Measurements from ENCODE around the gene LZTS3.

The LZTS3 gene

DNA sequence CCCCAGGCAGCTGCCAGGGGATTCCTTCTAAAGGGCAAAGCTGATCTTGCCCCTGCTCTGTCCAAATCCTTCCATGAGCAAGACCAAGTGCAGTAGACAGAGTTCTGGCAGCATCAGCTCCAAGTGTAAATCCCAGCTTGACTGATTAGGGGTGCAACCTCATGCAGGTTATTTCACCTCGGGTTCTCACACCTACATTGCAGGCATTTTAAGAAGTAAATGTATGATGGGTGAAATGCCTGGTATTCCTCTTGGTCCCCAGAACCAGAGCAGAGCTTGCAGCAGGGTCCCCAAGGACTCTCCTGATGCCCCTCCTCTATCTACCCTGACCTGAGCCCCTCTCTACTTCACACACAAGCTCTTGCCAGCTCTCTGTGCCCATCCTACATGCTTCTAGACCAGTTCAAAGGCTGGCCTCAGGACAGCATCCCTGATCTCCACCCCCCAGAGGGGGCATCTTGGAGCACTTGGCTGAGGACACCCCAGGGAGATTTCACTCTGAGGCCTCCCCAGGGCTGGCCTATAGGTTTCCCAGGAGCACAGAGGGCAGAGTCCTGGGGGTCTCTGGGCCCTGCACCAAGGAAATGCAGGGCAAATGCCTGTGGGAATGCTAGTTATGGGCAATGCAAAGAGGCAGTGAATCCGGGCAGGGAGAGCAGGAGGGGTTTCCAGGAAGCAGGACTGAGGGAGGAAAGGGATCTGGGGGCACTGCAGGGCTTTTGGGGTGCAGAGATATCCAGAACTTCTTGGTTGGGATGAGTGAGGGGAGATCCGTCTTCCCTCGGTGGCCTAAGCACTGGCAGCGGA lies 1.0 kb downstream of the LZTS3 start:
- TF ChIP-seq ZC3H10 (CRISPR knock-in tag; IDR thresholded peaks at IDR 0.05) (no peak), ZFP3 (CRISPR knock-in tag; IDR thresholded peaks at IDR 0.05) (no peak), TCF4 (CRISPR knock-in tag; IDR thresholded peaks at IDR 0.05; ENCODE audit: borderline replicate concordance) (no peak), GLIS3 (CRISPR knock-in tag; IDR thresholded peaks at IDR 0.05) (no peak), RARB (CRISPR knock-in tag; IDR thresholded peaks at IDR 0.05) (no peak), ZFP30 (CRISPR knock-in tag; IDR thresholded peaks at IDR 0.05) (no peak), ISL1 (CRISPR knock-in tag; IDR thresholded peaks at IDR 0.05) (no peak)
- TF ChIP-seq, protein P1, sequence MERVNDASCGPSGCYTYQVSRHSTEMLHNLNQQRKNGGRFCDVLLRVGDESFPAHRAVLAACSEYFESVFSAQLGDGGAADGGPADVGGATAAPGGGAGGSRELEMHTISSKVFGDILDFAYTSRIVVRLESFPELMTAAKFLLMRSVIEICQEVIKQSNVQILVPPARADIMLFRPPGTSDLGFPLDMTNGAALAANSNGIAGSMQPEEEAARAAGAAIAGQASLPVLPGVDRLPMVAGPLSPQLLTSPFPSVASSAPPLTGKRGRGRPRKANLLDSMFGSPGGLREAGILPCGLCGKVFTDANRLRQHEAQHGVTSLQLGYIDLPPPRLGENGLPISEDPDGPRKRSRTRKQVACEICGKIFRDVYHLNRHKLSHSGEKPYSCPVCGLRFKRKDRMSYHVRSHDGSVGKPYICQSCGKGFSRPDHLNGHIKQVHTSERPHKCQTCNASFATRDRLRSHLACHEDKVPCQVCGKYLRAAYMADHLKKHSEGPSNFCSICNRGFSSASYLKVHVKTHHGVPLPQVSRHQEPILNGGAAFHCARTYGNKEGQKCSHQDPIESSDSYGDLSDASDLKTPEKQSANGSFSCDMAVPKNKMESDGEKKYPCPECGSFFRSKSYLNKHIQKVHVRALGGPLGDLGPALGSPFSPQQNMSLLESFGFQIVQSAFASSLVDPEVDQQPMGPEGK (CRISPR knock-in tag; IDR thresholded peaks at IDR 0.05; ENCODE audit: borderline replicate concordance) = no peak
- TF ChIP-seq, protein P2, sequence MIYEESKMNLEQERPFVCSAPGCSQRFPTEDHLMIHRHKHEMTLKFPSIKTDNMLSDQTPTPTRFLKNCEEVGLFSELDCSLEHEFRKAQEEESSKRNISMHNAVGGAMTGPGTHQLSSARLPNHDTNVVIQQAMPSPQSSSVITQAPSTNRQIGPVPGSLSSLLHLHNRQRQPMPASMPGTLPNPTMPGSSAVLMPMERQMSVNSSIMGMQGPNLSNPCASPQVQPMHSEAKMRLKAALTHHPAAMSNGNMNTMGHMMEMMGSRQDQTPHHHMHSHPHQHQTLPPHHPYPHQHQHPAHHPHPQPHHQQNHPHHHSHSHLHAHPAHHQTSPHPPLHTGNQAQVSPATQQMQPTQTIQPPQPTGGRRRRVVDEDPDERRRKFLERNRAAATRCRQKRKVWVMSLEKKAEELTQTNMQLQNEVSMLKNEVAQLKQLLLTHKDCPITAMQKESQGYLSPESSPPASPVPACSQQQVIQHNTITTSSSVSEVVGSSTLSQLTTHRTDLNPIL (CRISPR knock-in tag; IDR thresholded peaks at IDR 0.05; ENCODE audit: low read depth) = no peak
- ATAC-seq = no peak

DNA sequence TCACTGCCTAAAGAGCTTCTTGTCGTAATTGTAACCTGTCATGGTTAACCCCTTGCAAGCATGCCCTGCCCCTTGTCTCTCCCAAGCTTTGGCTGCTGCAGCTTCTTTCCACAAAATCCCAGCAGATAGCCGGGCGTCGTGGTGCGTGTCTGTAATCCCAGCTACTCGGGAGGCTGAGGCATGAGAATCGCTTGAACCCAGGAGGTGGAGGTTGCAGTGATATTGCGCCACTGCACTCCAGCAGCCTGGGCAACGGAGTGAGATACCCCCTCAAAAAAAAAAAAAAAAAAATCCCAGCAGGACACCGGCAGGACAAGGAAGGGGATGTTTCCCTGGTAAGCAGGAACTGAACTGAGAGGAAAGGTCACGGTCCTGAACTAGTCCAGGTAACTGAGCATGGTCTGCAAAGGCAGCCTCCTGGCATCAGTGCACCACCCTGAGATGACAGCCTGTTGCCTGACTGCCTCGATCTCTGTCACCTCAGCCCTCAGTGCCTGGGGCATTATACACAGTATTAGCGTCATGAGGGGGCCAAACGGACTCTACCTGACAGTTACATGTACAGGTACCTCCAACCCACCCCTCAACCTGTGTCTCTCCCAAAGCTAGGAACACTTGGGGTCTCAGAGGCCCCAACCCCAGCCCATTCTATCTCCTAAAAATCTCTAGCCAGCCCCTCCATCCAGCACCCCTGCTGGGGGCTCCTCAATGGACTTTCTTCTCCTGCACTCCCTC lies 1.8 kb downstream of the LZTS3 start:
- TF ChIP-seq, protein P3, sequence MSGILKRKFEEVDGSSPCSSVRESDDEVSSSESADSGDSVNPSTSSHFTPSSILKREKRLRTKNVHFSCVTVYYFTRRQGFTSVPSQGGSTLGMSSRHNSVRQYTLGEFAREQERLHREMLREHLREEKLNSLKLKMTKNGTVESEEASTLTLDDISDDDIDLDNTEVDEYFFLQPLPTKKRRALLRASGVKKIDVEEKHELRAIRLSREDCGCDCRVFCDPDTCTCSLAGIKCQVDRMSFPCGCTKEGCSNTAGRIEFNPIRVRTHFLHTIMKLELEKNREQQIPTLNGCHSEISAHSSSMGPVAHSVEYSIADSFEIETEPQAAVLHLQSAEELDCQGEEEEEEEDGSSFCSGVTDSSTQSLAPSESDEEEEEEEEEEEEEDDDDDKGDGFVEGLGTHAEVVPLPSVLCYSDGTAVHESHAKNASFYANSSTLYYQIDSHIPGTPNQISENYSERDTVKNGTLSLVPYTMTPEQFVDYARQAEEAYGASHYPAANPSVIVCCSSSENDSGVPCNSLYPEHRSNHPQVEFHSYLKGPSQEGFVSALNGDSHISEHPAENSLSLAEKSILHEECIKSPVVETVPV (CRISPR knock-in tag; IDR thresholded peaks at IDR 0.05) = no peak
- TF ChIP-seq CSDC2 (CRISPR knock-in tag; IDR thresholded peaks at IDR 0.05) (no peak), ZC3H10 (CRISPR knock-in tag; IDR thresholded peaks at IDR 0.05) (no peak), RARB (CRISPR knock-in tag; IDR thresholded peaks at IDR 0.05) (no peak), ZNF70 (CRISPR knock-in tag; IDR thresholded peaks at IDR 0.05) (no peak), ZFP3 (CRISPR knock-in tag; IDR thresholded peaks at IDR 0.05) (no peak), GLIS3 (CRISPR knock-in tag; IDR thresholded peaks at IDR 0.05) (no peak), ISL1 (CRISPR knock-in tag; IDR thresholded peaks at IDR 0.05) (no peak), ESRRG (CRISPR knock-in tag; IDR thresholded peaks at IDR 0.05) (no peak), PPARA (CRISPR knock-in tag; IDR thresholded peaks at IDR 0.05; ENCODE audit: borderline replicate concordance) (no peak), ARNTL (CRISPR knock-in tag; IDR thresholded peaks at IDR 0.05; ENCODE audit: borderline replicate concordance, low read depth) (no peak), ZFP30 (CRISPR knock-in tag; IDR thresholded peaks at IDR 0.05) (no peak), OSR1 (CRISPR knock-in tag; IDR thresholded peaks at IDR 0.05) (no peak), ZNF565 (CRISPR knock-in tag; conservative IDR thresholded peaks at IDR 0.05; ENCODE audit: low read depth) (no peak), SNAI2 (CRISPR knock-in tag; IDR thresholded peaks at IDR 0.05) (no peak), BACH2 (CRISPR knock-in tag; IDR thresholded peaks at IDR 0.05; ENCODE audit: borderline replicate concordance) (no peak)
- TF ChIP-seq, protein P4, sequence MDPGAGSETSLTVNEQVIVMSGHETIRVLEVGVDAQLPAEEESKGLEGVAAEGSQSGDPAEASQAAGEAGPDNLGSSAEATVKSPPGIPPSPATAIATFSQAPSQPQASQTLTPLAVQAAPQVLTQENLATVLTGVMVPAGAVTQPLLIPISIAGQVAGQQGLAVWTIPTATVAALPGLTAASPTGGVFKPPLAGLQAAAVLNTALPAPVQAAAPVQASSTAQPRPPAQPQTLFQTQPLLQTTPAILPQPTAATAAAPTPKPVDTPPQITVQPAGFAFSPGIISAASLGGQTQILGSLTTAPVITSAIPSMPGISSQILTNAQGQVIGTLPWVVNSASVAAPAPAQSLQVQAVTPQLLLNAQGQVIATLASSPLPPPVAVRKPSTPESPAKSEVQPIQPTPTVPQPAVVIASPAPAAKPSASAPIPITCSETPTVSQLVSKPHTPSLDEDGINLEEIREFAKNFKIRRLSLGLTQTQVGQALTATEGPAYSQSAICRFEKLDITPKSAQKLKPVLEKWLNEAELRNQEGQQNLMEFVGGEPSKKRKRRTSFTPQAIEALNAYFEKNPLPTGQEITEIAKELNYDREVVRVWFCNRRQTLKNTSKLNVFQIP (CRISPR knock-in tag; IDR thresholded peaks at IDR 0.05; ENCODE audit: borderline replicate concordance, low read depth) = no peak
- TF ChIP-seq, protein P2 (CRISPR knock-in tag; IDR thresholded peaks at IDR 0.05; ENCODE audit: low read depth) = no peak
- TF ChIP-seq, protein P5, sequence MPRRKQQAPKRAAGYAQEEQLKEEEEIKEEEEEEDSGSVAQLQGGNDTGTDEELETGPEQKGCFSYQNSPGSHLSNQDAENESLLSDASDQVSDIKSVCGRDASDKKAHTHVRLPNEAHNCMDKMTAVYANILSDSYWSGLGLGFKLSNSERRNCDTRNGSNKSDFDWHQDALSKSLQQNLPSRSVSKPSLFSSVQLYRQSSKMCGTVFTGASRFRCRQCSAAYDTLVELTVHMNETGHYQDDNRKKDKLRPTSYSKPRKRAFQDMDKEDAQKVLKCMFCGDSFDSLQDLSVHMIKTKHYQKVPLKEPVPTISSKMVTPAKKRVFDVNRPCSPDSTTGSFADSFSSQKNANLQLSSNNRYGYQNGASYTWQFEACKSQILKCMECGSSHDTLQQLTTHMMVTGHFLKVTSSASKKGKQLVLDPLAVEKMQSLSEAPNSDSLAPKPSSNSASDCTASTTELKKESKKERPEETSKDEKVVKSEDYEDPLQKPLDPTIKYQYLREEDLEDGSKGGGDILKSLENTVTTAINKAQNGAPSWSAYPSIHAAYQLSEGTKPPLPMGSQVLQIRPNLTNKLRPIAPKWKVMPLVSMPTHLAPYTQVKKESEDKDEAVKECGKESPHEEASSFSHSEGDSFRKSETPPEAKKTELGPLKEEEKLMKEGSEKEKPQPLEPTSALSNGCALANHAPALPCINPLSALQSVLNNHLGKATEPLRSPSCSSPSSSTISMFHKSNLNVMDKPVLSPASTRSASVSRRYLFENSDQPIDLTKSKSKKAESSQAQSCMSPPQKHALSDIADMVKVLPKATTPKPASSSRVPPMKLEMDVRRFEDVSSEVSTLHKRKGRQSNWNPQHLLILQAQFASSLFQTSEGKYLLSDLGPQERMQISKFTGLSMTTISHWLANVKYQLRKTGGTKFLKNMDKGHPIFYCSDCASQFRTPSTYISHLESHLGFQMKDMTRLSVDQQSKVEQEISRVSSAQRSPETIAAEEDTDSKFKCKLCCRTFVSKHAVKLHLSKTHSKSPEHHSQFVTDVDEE (CRISPR knock-in tag; IDR thresholded peaks at IDR 0.05) = no peak
- ATAC-seq = no peak
